IPS-20b (cell line): ENCODE measurements around the gene SLC35A3.

Source experiments
- H3K27ac ChIP-seq: one replicate; pipeline ENCODE4 v1.5.1; 2013; ENCODE audit warnings: low read length
- H3K27me3 ChIP-seq: 2 replicates; pipeline ENCODE4 v1.6.1; 2013; ENCODE audit warnings: mild to moderate bottlenecking, low read length, inconsistent platforms; ENCODE audit not compliant: insufficient read depth
- H3K36me3 ChIP-seq: 2 replicates; pipeline ENCODE4 v1.6.1; 2013; ENCODE audit warnings: low read depth, mild to moderate bottlenecking, inconsistent platforms, low read length, moderate library complexity; ENCODE audit not compliant: insufficient read depth
- H3K4me1 ChIP-seq: 2 replicates; pipeline ENCODE4 v1.6.1; 2013; ENCODE audit warnings: mild to moderate bottlenecking, control low read depth, inconsistent platforms, low read length, moderate library complexity; ENCODE audit not compliant: insufficient read depth
- H3K4me3 ChIP-seq: 2 replicates; pipeline ENCODE4 v1.5.1; 2013; ENCODE audit warnings: mild to moderate bottlenecking, low read length, inconsistent platforms
- H3K9ac ChIP-seq: 2 replicates; pipeline ENCODE4 v1.6.1; 2013; ENCODE audit warnings: low read depth, mild to moderate bottlenecking, inconsistent platforms, low read length, moderate library complexity
- H3K9me3 ChIP-seq: 2 replicates; pipeline ENCODE4 v1.6.1; 2013; ENCODE audit warnings: mild to moderate bottlenecking, low read depth, low read length, inconsistent platforms; ENCODE audit not compliant: insufficient read depth

SLC35A3 gene

GRCh38 chr1:100001462-100001861, 31.7 kb downstream of the SLC35A3 start:
- no peaks in the 10 kb centered on the region for H3K27me3 ChIP-seq
- H3K4me3 ChIP-seq: no peak overlapping the region
- no peak overlapping the region for H3K27ac ChIP-seq
- H3K9ac ChIP-seq: no peak overlapping the region
- H3K4me1 ChIP-seq: no peaks in the 10 kb centered on the region
- no peaks in the 10 kb centered on the region for H3K36me3 ChIP-seq
- H3K9me3 ChIP-seq: no peaks in the 10 kb centered on the region

GRCh38 chr1:100005424-100005823, 35.6 kb downstream of the SLC35A3 start:
- H3K9me3 ChIP-seq: no peaks in the 10 kb centered on the region
- no peak overlapping the region for H3K27ac ChIP-seq
- no peaks in the 10 kb centered on the region for H3K36me3 ChIP-seq
- no peak overlapping the region for H3K4me3 ChIP-seq
- H3K27me3 ChIP-seq: no peaks in the 10 kb centered on the region
- H3K4me1 ChIP-seq: no peaks in the 10 kb centered on the region
- H3K9ac ChIP-seq: no peak overlapping the region

GRCh38 chr1:100006688-100007087, 36.9 kb downstream of the SLC35A3 start:
- H3K4me3 ChIP-seq: no peak overlapping the region
- no peaks in the 10 kb centered on the region for H3K36me3 ChIP-seq
- no peaks in the 10 kb centered on the region for H3K27me3 ChIP-seq
- no peak overlapping the region for H3K27ac ChIP-seq
- no peak overlapping the region for H3K9ac ChIP-seq
- H3K4me1 ChIP-seq: no peaks in the 10 kb centered on the region
- H3K9me3 ChIP-seq: no peaks in the 10 kb centered on the region

GRCh38 chr1:100009458-100009857, 39.7 kb downstream of the SLC35A3 start:
- Histone ChIP-seq H3K27ac (no peak overlapping the region), H3K36me3 (no peaks in the 10 kb centered on the region), H3K27me3 (no peaks in the 10 kb centered on the region)

DNA sequence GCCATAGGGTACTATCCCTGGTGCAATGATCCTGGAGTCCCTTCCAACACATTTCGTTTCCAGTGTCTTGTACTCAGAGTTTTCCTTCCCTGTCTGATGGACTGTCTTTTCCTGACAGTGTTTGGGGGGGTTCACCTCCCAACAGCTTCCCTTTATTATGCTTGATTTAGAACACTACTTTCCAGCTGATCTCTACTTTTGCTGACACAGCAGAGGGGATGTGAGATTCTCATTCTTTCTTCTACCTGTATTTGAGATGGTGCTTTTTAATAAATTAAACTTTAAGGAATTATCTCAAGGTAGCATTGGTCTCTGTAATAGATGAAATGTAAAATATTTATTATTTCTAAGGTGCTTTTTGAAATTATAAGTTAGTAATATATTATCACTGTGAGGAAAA, 41.0 kb downstream of the SLC35A3 start:
- Histone ChIP-seq H3K9ac (no peak overlapping the region), H3K4me1 (no peaks in the 10 kb centered on the region), H3K9me3 (no peaks in the 10 kb centered on the region), H3K36me3 (no peaks in the 10 kb centered on the region), H3K27me3 (no peaks in the 10 kb centered on the region), H3K27ac (no peak overlapping the region), H3K4me3 (no peak overlapping the region)

More at GRCh38 chr1:100009458-100009857, 39.7 kb downstream of the SLC35A3 start:
- H3K4me1 ChIP-seq: no peaks in the 10 kb centered on the region
- H3K4me3 ChIP-seq: no peak overlapping the region
- no peak overlapping the region for H3K9ac ChIP-seq
- H3K9me3 ChIP-seq: no peaks in the 10 kb centered on the region

DNA sequence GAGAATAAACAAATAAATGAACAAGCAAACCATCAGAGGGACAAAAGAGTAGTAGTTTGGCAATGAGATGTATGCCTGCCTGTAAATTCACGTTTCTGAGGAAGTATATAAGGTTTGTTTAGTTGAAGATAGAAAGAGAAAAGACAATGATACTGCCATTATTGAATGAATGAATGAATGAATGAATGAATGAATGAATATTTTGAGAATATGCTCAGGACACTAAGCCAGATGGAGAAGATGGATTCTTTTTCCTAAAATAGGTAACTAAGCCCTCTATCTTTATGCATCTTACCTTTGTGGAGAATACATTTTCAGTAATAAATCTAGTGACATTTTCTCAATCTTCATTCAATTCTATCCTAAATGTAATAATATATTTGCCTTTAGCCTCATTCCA, 49.4 kb downstream of the SLC35A3 start:
- no peaks in the 10 kb centered on the region for H3K36me3 ChIP-seq
- no peak overlapping the region for H3K27ac ChIP-seq
- H3K4me1 ChIP-seq: no peaks in the 10 kb centered on the region
- no peak overlapping the region for H3K4me3 ChIP-seq
- H3K27me3 ChIP-seq: no peaks in the 10 kb centered on the region
- H3K9me3 ChIP-seq: no peaks in the 10 kb centered on the region
- H3K9ac ChIP-seq: no peak overlapping the region

GRCh38 chr1:100023482-100023881, 53.7 kb downstream of the SLC35A3 start:
- H3K36me3 ChIP-seq: no peaks in the 10 kb centered on the region
- H3K9me3 ChIP-seq: no peaks in the 10 kb centered on the region
- no peak overlapping the region for H3K4me3 ChIP-seq
- no peaks in the 10 kb centered on the region for H3K27me3 ChIP-seq
- no peak overlapping the region for H3K27ac ChIP-seq
- H3K4me1 ChIP-seq: no peaks in the 10 kb centered on the region
- H3K9ac ChIP-seq: no peak overlapping the region

DNA sequence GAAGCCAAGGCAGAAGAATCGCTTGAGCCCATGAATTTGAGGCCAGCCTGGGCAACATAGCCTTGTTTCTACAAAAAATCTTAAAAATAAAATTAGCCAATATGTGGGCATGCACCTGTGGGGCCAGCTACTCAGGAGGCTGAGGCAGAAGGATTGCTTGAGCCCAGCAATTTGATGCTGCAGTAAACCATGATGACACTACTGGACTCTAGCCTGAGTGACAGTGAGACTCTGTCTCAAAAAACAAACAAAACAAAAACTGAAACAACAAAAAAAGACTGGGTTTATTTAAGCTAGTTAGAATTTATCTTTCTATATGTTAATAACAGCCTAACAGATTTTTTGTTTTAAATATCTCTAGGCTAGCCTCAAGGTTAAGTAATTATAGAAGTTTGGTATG, 57.4 kb downstream of the SLC35A3 start:
- Histone ChIP-seq H3K9me3 (no peaks in the 10 kb centered on the region), H3K4me1 (peaks cover 7% of the 10 kb centered on the region; the same call in 1 of the 2 replicates), H3K27ac (no peak overlapping the region), H3K27me3 (no peaks in the 10 kb centered on the region), H3K4me3 (no peak overlapping the region), H3K36me3 (no peaks in the 10 kb centered on the region), H3K9ac (no peak overlapping the region)

- Histone ChIP-seq H3K27ac (no peak overlapping the region), H3K4me1 (peaks cover 7% of the 10 kb centered on the region; the same call in 1 of the 2 replicates), H3K9ac (no peak overlapping the region), H3K27me3 (no peaks in the 10 kb centered on the region), H3K9me3 (no peaks in the 10 kb centered on the region), H3K4me3 (no peak overlapping the region), H3K36me3 (no peaks in the 10 kb centered on the region)
Measured at GRCh38 chr1:100028765-100029164, 59.0 kb downstream of the SLC35A3 start.

- Histone ChIP-seq H3K9me3 (no peaks in the 10 kb centered on the region), H3K4me1 (peaks cover 3% of the 10 kb centered on the region; the same call in 1 of the 2 replicates), H3K27me3 (no peaks in the 10 kb centered on the region), H3K27ac (no peak overlapping the region), H3K4me3 (no peak overlapping the region), H3K9ac (peak overlapping the region; percentile 6; the same call in 1 of the 2 replicates), H3K36me3 (no peaks in the 10 kb centered on the region)
Measured at GRCh38 chr1:100034470-100034869, 64.7 kb downstream of the SLC35A3 start.

GRCh38 chr1:100035214-100035613, 65.4 kb downstream of the SLC35A3 start:
- Histone ChIP-seq H3K4me3 (peak overlapping the region; percentile 28; the same call in 1 of the 2 replicates), H3K27me3 (no peaks in the 10 kb centered on the region), H3K9me3 (no peaks in the 10 kb centered on the region), H3K36me3 (no peaks in the 10 kb centered on the region), H3K4me1 (peaks cover 7% of the 10 kb centered on the region; the same call in 1 of the 2 replicates), H3K9ac (peak overlapping the region; percentile 6; the same call in 1 of the 2 replicates), H3K27ac (no peak overlapping the region)

DNA sequence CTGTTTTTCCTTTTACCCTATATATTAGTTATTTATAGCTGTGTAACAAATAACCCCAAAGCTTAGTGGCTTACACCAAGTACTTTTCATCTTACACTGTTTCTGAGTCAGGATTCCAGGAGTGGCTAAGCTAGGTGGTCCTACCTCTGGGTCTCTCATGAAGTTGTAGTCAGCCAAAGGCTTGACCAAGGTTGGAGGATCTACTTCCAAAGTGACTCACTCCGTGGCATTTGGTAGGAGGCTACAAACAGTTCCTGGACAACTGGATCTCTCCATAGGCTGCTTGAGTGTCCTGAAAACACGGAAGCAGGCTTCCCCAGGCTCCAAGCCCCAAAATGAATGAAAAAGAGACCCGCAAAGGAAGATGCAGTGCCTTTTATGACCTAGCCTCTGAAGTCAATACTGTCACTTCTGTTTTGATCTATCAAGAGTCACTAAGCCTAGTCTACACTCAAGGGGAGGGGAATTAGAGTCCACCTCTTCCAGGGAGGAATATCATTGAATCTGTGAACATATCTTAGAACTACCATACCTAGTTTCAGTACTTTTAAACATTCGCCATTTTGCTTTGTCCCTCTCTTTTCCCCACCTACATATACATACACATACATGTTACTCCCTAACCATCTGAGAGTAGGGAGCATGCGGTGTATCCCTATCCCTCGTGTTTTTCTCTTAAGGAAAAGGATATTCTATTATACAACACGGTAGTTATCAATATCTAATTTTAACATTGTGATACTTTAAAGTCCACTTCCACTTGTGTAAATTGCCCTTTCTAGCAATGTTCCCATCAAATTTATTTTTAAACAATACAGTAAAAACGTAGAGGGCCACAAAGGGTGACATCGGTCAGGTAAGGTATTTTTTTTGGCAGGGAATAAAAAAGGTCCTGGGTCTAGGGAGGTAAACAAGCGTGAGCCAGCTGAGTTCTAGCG, 67.2 kb downstream of the SLC35A3 start:
- H3K9ac ChIP-seq: peak overlapping the region; percentile 94
- no peaks in the 10 kb centered on the region for H3K36me3 ChIP-seq
- H3K27ac ChIP-seq: peak overlapping the region; percentile 81
- no peaks in the 10 kb centered on the region for H3K27me3 ChIP-seq
- peak overlapping the region; percentile 87 for H3K4me3 ChIP-seq
- H3K9me3 ChIP-seq: no peaks in the 10 kb centered on the region
- H3K4me1 ChIP-seq: peaks cover 6% of the 10 kb centered on the region; the same call in 1 of the 2 replicates
